Measurements from ENCODE around the gene DNM1. TPM values are rescaled to one million over a fixed set of nuclear protein-coding genes. Genes with fewer than 3 reads are reported as not detected.

DNM1 gene
- total and polyA plus RNA-seq, 2 experiments from 2014 or later = 36.0 to 42.0 TPM

GRCh38 chr9:128162215-128163026 is 40.8 kb upstream of the DNM1 start:
- no peaks in the 10 kb centered on the region for H3K9me2 ChIP-seq (ENCODE audit: insufficient read depth)
- no peak overlapping the region for H3K27ac ChIP-seq (ENCODE audit: low read depth)
- H3K4me3 Mint-ChIP-seq = peak overlapping the region; percentile 11; the same call in 1 of the 3 replicates
- peaks cover 3% of the 10 kb centered on the region for H3K27me3 Mint-ChIP-seq (ENCODE audit: insufficient read depth, low read depth, poor library complexity)
- H3K4me3 ChIP-seq = no peak overlapping the region
- no peak overlapping the region for H2AFZ ChIP-seq
- ATAC-seq (no peak), DNase-seq (ENCODE audit: low spot score) (no peak)
- peaks cover 31% of the 10 kb centered on the region for H3K36me3 Mint-ChIP-seq (ENCODE audit: low read depth)
- H3K4me1 Mint-ChIP-seq = peaks cover 4% of the 10 kb centered on the region; the same call in 2 of the 3 replicates
- H3K4me1 ChIP-seq (ENCODE audit: insufficient read depth) = peaks cover 4% of the 10 kb centered on the region; the same call in 1 of the 2 replicates
- no peak for TF ChIP-seq CREB1 (CRISPR knock-in tag; IDR thresholded peaks at IDR 0.05; ENCODE audit: low read depth)
- TF ChIP-seq EZH2 (IDR thresholded peaks at IDR 0.05; ENCODE audit: low read depth, unreplicated experiment) = no peak
- TF ChIP-seq STAT1 (IDR thresholded peaks at IDR 0.05; ENCODE audit: unreplicated experiment) = no peak
- no peak for TF ChIP-seq NANOG (IDR thresholded peaks at IDR 0.05; ENCODE audit: borderline replicate concordance)
- H3K79me2 ChIP-seq (replicated peaks; ENCODE audit: insufficient read depth) = no peaks in the 10 kb centered on the region
- H3K27me3 ChIP-seq (ENCODE audit: insufficient read depth) = no peaks in the 10 kb centered on the region
- no peaks in the 10 kb centered on the region for H3K9me3 Mint-ChIP-seq
- H4K20me1 ChIP-seq (replicated peaks; ENCODE audit: insufficient read depth) = 0 out of 2 replicates have a peak, but pooled peaks cover 5% of the 10 kb centered on the region
- 0 out of 2 replicates have a peak, but pooled peaks cover 3% of the 10 kb centered on the region for H3K36me3 ChIP-seq (ENCODE audit: insufficient read depth)
- H3K4me2 ChIP-seq = no peak overlapping the region
- H3K27ac Mint-ChIP-seq = 0 out of 2 replicates have a peak overlapping the region, but pooled peaks have one; percentile 10
- H3F3A ChIP-seq (replicated peaks; ENCODE audit: low read depth) = peaks cover 4% of the 10 kb centered on the region; the same call in 1 of the 2 replicates

GRCh38 chr9:128163027-128163515 is 40.1 kb upstream of the DNM1 start:
- H3K27ac Mint-ChIP-seq = no peak overlapping the region
- Histone ChIP-seq H3K27ac (ENCODE audit: low read depth) (no peak overlapping the region), H3K4me1 (ENCODE audit: insufficient read depth) (peaks cover 4% of the 10 kb centered on the region; the same call in 1 of the 2 replicates), H4K20me1 (replicated peaks; ENCODE audit: insufficient read depth) (0 out of 2 replicates have a peak, but pooled peaks cover 5% of the 10 kb centered on the region), H2AFZ (no peak overlapping the region), H3K4me2 (no peak overlapping the region), H3F3A (replicated peaks; ENCODE audit: low read depth) (peaks cover 4% of the 10 kb centered on the region; the same call in 1 of the 2 replicates), H3K36me3 (ENCODE audit: insufficient read depth) (0 out of 2 replicates have a peak, but pooled peaks cover 3% of the 10 kb centered on the region), H3K9me2 (ENCODE audit: insufficient read depth) (no peaks in the 10 kb centered on the region), H3K4me3 (no peak overlapping the region), H3K79me2 (replicated peaks; ENCODE audit: insufficient read depth) (no peaks in the 10 kb centered on the region), H3K27me3 (ENCODE audit: insufficient read depth) (no peaks in the 10 kb centered on the region)
- no peaks in the 10 kb centered on the region for H3K9me3 Mint-ChIP-seq
- H3K4me3 Mint-ChIP-seq = no peak overlapping the region
- ATAC-seq (no peak), DNase-seq (ENCODE audit: low spot score) (no peak)
- H3K4me1 Mint-ChIP-seq = peaks cover 4% of the 10 kb centered on the region; the same call in 2 of the 3 replicates
- H3K36me3 Mint-ChIP-seq (ENCODE audit: low read depth) = peaks cover 31% of the 10 kb centered on the region
- H3K27me3 Mint-ChIP-seq (ENCODE audit: insufficient read depth, low read depth, poor library complexity) = peaks cover 3% of the 10 kb centered on the region
- TF ChIP-seq JUNB (IDR thresholded peaks at IDR 0.05; ENCODE audit: unreplicated experiment) = no peak
- TF ChIP-seq EZH2phosphoT487 (IDR thresholded peaks at IDR 0.05; ENCODE audit: unreplicated experiment) = no peak
- no peak for TF ChIP-seq STAT1 (IDR thresholded peaks at IDR 0.05; ENCODE audit: unreplicated experiment)
- no peak for TF ChIP-seq EZH2 (IDR thresholded peaks at IDR 0.05; ENCODE audit: low read depth, unreplicated experiment)
- no peak for TF ChIP-seq CREB1 (CRISPR knock-in tag; IDR thresholded peaks at IDR 0.05; ENCODE audit: low read depth)
- no peak for TF ChIP-seq ZNF331 (CRISPR knock-in tag; IDR thresholded peaks at IDR 0.05; ENCODE audit: low read depth)
- no peak for TF ChIP-seq ZNF114 (CRISPR knock-in tag; IDR thresholded peaks at IDR 0.05)
- TF ChIP-seq ZNF462 (CRISPR knock-in tag; IDR thresholded peaks at IDR 0.05) = no peak
- TF ChIP-seq NANOG (IDR thresholded peaks at IDR 0.05; ENCODE audit: borderline replicate concordance) = no peak
- no peak for TF ChIP-seq ETS1 (IDR thresholded peaks at IDR 0.05)
- no peak for TF ChIP-seq POLR2AphosphoS5 (IDR thresholded peaks at IDR 0.05; ENCODE audit: low read depth)

Data from GM23338 (cell line).